Skeletal muscle tissue (tissue), 4 donors: ENCODE data around the gene MAP4K3. TPM values are rescaled to one million over a fixed set of nuclear protein-coding genes. Genes with fewer than 3 reads are reported as not detected.

Source experiments
- H3K27ac ChIP-seq: one replicate; pipeline ENCODE4 v1.7.0; 2013; ENCODE audit warnings: mild to moderate bottlenecking, low read depth, low read length, inconsistent platforms
- H3K27me3 ChIP-seq, 3 donors: one replicate each; pipeline ENCODE4 v1.7.0; 2013; ENCODE audit warnings: low read length in 3 of 3; ENCODE audit not compliant: control insufficient read depth in 3 of 3, insufficient read depth in 3 of 3
- H3K36me3 ChIP-seq, 3 donors: one replicate each; pipeline ENCODE4 v1.7.0; 2013; ENCODE audit warnings: low read length in 3 of 3; ENCODE audit not compliant: control insufficient read depth in 3 of 3, insufficient read depth in 3 of 3
- H3K4me1 ChIP-seq, 3 donors: one replicate each; pipeline ENCODE4 v1.7.0; 2013; ENCODE audit warnings: low read length in 3 of 3, mild to moderate bottlenecking in 3 of 3; ENCODE audit not compliant: control insufficient read depth in 3 of 3, insufficient read depth in 3 of 3
- H3K4me3 ChIP-seq, 3 donors: one replicate each; pipeline ENCODE4 v1.7.0; 2013; ENCODE audit warnings: low read length in 3 of 3
- H3K9ac ChIP-seq, 3 donors: one replicate each; pipeline ENCODE4 v1.7.0; 2013; ENCODE audit warnings: low read length in 3 of 3, mild to moderate bottlenecking in 3 of 3, moderate library complexity in 2 of 3, low read depth in 1 of 3
- H3K9me3 ChIP-seq, 3 donors: one replicate each; pipeline ENCODE4 v1.7.0; 2013; ENCODE audit warnings: low read length in 3 of 3; ENCODE audit not compliant: control insufficient read depth in 3 of 3
- total RNA-seq: library from RNA; depleted of rRNA; stranded (reverse); fragments of >200 nt; gene quantifications from one replicate; pipeline ENCODE4 v1.2.3, GENCODE V29; 2014
- donor health status: Osteomylitis.

MAP4K3 gene
- total RNA-seq, 1 donor from 2014 or later, result 59.5 TPM

- no peak overlapping the region for H3K4me3 ChIP-seq
- no peaks in the 10 kb centered on the region for H3K4me1 ChIP-seq
- no peak overlapping the region for H3K27ac ChIP-seq
- no peaks in the 10 kb centered on the region for H3K27me3 ChIP-seq
- no peaks in the 10 kb centered on the region for H3K9me3 ChIP-seq
- peaks cover 0 to 8% (median 3%) of the 10 kb centered on the region in 3 donors for H3K36me3 ChIP-seq
- no peak overlapping the region for H3K9ac ChIP-seq
Observed at GRCh38 chr2:39447266-39448168, 10.4 kb upstream of the MAP4K3 start.

GRCh38 chr2:39445934-39446333 lies 8.8 kb upstream of the MAP4K3 start:
- H3K27ac ChIP-seq, result no peak overlapping the region
- H3K36me3 ChIP-seq, result peaks cover 0 to 8% (median 3%) of the 10 kb centered on the region in 3 donors
- no peak overlapping the region for H3K9ac ChIP-seq
- H3K4me1 ChIP-seq, result peaks cover 0 to under 1% (median 0%) of the 10 kb centered on the region in 3 donors
- H3K9me3 ChIP-seq, result no peaks in the 10 kb centered on the region
- H3K4me3 ChIP-seq, result no peak overlapping the region
- no peaks in the 10 kb centered on the region for H3K27me3 ChIP-seq

- Histone ChIP-seq H3K4me3 (no peak overlapping the region), H3K4me1 (peaks cover 16 to 19% (median 18%) of the 10 kb centered on the region in 3 donors)
Observed at GRCh38 chr2:39443009-39443408, 5.9 kb upstream of the MAP4K3 start.

GRCh38 chr2:39437522-39438296 lies 624 bp upstream of the MAP4K3 start:
- H3K27me3 ChIP-seq, result no peaks in the 10 kb centered on the region
- no peaks in the 10 kb centered on the region for H3K9me3 ChIP-seq
- H3K4me3 ChIP-seq, result peak overlapping the region; percentile 92 to 97 (median 94)
- peak overlapping the region; percentile 85 to 94 (median 93) for H3K9ac ChIP-seq
- H3K4me1 ChIP-seq, result peaks cover 35 to 46% (median 40%) of the 10 kb centered on the region in 3 donors
- no peaks in the 10 kb centered on the region for H3K36me3 ChIP-seq
- H3K27ac ChIP-seq, result peak overlapping the region; percentile 91

More at GRCh38 chr2:39443009-39443408, 5.9 kb upstream of the MAP4K3 start:
- Histone ChIP-seq H3K9me3 (no peaks in the 10 kb centered on the region), H3K9ac (no peak overlapping the region), H3K36me3 (peaks cover 0 to 8% (median 3%) of the 10 kb centered on the region in 3 donors), H3K27ac (no peak overlapping the region), H3K27me3 (no peaks in the 10 kb centered on the region)

- H3K27ac ChIP-seq, result peak overlapping the region; percentile 91
- H3K4me1 ChIP-seq, result peaks cover 50 to 59% (median 56%) of the 10 kb centered on the region in 3 donors
- peak overlapping the region; percentile 93 to 95 (median 94) for H3K9ac ChIP-seq
- no peaks in the 10 kb centered on the region for H3K9me3 ChIP-seq
- H3K4me3 ChIP-seq, result peak overlapping the region; percentile 92 to 97 (median 94)
- no peaks in the 10 kb centered on the region for H3K27me3 ChIP-seq
- no peaks in the 10 kb centered on the region for H3K36me3 ChIP-seq
Observed at GRCh38 chr2:39435741-39436591, 1.1 kb downstream of the MAP4K3 start.

- Histone ChIP-seq H3K27ac (peak overlapping the region; percentile 91), H3K9ac (peak overlapping the region; percentile 60 to 95 (median 94)), H3K36me3 (no peaks in the 10 kb centered on the region), H3K27me3 (no peaks in the 10 kb centered on the region), H3K4me1 (peaks cover 53 to 61% (median 59%) of the 10 kb centered on the region in 3 donors), H3K9me3 (no peaks in the 10 kb centered on the region), H3K4me3 (peak overlapping the region; percentile 92 to 97 (median 94))
Observed at GRCh38 chr2:39435234-39435633, 1.9 kb downstream of the MAP4K3 start.

GRCh38 chr2:39434233-39434897 lies 2.7 kb downstream of the MAP4K3 start:
- Histone ChIP-seq H3K27ac (peak overlapping the region; percentile 91), H3K27me3 (no peaks in the 10 kb centered on the region), H3K4me3 (peak overlapping the region; percentile 92 to 97 (median 94)), H3K9ac (peak overlapping the region; percentile 22 to 94 (median 60)), H3K9me3 (no peaks in the 10 kb centered on the region), H3K4me1 (peaks cover 45 to 56% (median 56%) of the 10 kb centered on the region in 3 donors), H3K36me3 (no peaks in the 10 kb centered on the region)

GRCh38 chr2:39433586-39434195 lies 3.4 kb downstream of the MAP4K3 start:
- Histone ChIP-seq H3K9ac (peak overlapping the region in 1 of 3 donors; percentile 28), H3K36me3 (no peaks in the 10 kb centered on the region), H3K9me3 (no peaks in the 10 kb centered on the region), H3K27ac (no peak overlapping the region), H3K4me3 (peak overlapping the region in 1 of 3 donors; percentile 92), H3K27me3 (no peaks in the 10 kb centered on the region), H3K4me1 (peaks cover 43 to 49% (median 49%) of the 10 kb centered on the region in 3 donors)
